NB4 (cell line): ENCODE data around the gene MSX1.

ENCODE experiments used
- POLR2A ChIP-seq: IDR thresholded peaks from 2 replicates; pipeline ENCODE4 v1.6.1; 2011; ENCODE audit warnings: mild to moderate bottlenecking; ENCODE audit not compliant: insufficient read length; ENCODE audit errors: extremely low read depth
- TF ChIP-seq, protein P1 (sequence below): IDR thresholded peaks from one replicate; pipeline ENCODE4 v1.5.1; 2012; ENCODE audit warnings: low read depth, low read length
- TF ChIP-seq, protein P2 (sequence below): IDR thresholded peaks from 2 replicates; pipeline ENCODE4 v1.6.1; 2011; ENCODE audit warnings: low read depth, low read length

GRCh38 chr4:4841156-4841555 is 18.3 kb upstream of the MSX1 start:
- TF ChIP-seq, protein P1, sequence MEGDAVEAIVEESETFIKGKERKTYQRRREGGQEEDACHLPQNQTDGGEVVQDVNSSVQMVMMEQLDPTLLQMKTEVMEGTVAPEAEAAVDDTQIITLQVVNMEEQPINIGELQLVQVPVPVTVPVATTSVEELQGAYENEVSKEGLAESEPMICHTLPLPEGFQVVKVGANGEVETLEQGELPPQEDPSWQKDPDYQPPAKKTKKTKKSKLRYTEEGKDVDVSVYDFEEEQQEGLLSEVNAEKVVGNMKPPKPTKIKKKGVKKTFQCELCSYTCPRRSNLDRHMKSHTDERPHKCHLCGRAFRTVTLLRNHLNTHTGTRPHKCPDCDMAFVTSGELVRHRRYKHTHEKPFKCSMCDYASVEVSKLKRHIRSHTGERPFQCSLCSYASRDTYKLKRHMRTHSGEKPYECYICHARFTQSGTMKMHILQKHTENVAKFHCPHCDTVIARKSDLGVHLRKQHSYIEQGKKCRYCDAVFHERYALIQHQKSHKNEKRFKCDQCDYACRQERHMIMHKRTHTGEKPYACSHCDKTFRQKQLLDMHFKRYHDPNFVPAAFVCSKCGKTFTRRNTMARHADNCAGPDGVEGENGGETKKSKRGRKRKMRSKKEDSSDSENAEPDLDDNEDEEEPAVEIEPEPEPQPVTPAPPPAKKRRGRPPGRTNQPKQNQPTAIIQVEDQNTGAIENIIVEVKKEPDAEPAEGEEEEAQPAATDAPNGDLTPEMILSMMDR = no peak
- no peak for TF ChIP-seq POLR2A
- TF ChIP-seq, protein P2, sequence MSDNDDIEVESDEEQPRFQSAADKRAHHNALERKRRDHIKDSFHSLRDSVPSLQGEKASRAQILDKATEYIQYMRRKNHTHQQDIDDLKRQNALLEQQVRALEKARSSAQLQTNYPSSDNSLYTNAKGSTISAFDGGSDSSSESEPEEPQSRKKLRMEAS = no peak
